ENCODE measurements around the gene NAALADL2. TPM values are rescaled to one million over a fixed set of nuclear protein-coding genes. Genes with fewer than 3 reads are reported as not detected.

NAALADL2 gene
- total RNA-seq, 1 donor from 2014 or later = 12.5 TPM

- Histone ChIP-seq H3K27me3 (no peaks in the 10 kb centered on the region), H3K36me3 (no peaks in the 10 kb centered on the region), H3K27ac (no peak overlapping the region), H3K4me3 (no peak overlapping the region), H3K4me1 (peaks cover 8% of the 10 kb centered on the region), H3K9me3 (no peaks in the 10 kb centered on the region)
- intact Hi-C loops (cut with DNase I) = no loop called here
- no peak for TF ChIP-seq CTCF (IDR thresholded peaks at IDR 0.05)
- no peak for TF ChIP-seq POLR2A (IDR thresholded peaks at IDR 0.05)
- DNase-seq (ENCODE audit: extremely low spot score in 2 of 2) = no peak
These were observed 93.9 kb downstream of the NAALADL2 start for GRCh38 chr3:174953068-174953467.

- Histone ChIP-seq H3K36me3 (no peaks in the 10 kb centered on the region), H3K4me3 (no peak overlapping the region), H3K27me3 (no peaks in the 10 kb centered on the region), H3K27ac (no peak overlapping the region), H3K4me1 (peaks cover 23% of the 10 kb centered on the region), H3K9me3 (no peaks in the 10 kb centered on the region)
- intact Hi-C loops (cut with DNase I) = no loop called here
- no peak for TF ChIP-seq POLR2A (IDR thresholded peaks at IDR 0.05)
- no peak for TF ChIP-seq CTCF (IDR thresholded peaks at IDR 0.05)
- TF ChIP-seq POLR2AphosphoS5 (IDR thresholded peaks at IDR 0.05; ENCODE audit: insufficient read depth in 1 of 2, low read depth in 1 of 2) = no peak
- DNase-seq (ENCODE audit: extremely low spot score in 2 of 2) = no peak
These were observed 96.4 kb downstream of the NAALADL2 start for GRCh38 chr3:174955513-174956016.

GRCh38 chr3:174957081-174957480 is 97.9 kb downstream of the NAALADL2 start:
- Histone ChIP-seq H3K27me3 (no peaks in the 10 kb centered on the region), H3K9me3 (no peaks in the 10 kb centered on the region), H3K27ac (no peak overlapping the region), H3K4me1 (peaks cover 23% of the 10 kb centered on the region), H3K4me3 (no peak overlapping the region), H3K36me3 (no peaks in the 10 kb centered on the region)
- no peak for DNase-seq (ENCODE audit: extremely low spot score in 2 of 2)
- no peak for TF ChIP-seq CTCF (IDR thresholded peaks at IDR 0.05)
- no peak for TF ChIP-seq POLR2AphosphoS5 (IDR thresholded peaks at IDR 0.05; ENCODE audit: insufficient read depth in 1 of 2, low read depth in 1 of 2)
- no peak for TF ChIP-seq POLR2A (IDR thresholded peaks at IDR 0.05)
- intact Hi-C loops (cut with DNase I) = no loop called here

- Histone ChIP-seq H3K27ac (no peak overlapping the region), H3K4me1 (peaks cover 23% of the 10 kb centered on the region), H3K4me3 (no peak overlapping the region), H3K27me3 (no peaks in the 10 kb centered on the region), H3K9me3 (no peaks in the 10 kb centered on the region), H3K36me3 (no peaks in the 10 kb centered on the region)
- intact Hi-C loops (cut with DNase I) = no loop called here
- TF ChIP-seq CTCF (IDR thresholded peaks at IDR 0.05) (no peak), POLR2AphosphoS5 (IDR thresholded peaks at IDR 0.05; ENCODE audit: insufficient read depth in 1 of 2, low read depth in 1 of 2) (no peak), POLR2A (IDR thresholded peaks at IDR 0.05) (no peak)
- DNase-seq (ENCODE audit: extremely low spot score in 2 of 2) = no peak
These were observed 98.4 kb downstream of the NAALADL2 start for GRCh38 chr3:174957551-174958001.

GRCh38 chr3:174958671-174959328 is 99.7 kb downstream of the NAALADL2 start:
- TF ChIP-seq POLR2A (IDR thresholded peaks at IDR 0.05) (no peak), CTCF (IDR thresholded peaks at IDR 0.05) (no peak), POLR2AphosphoS5 (IDR thresholded peaks at IDR 0.05; ENCODE audit: insufficient read depth in 1 of 2, low read depth in 1 of 2) (no peak)
- no peaks in the 10 kb centered on the region for H3K9me3 ChIP-seq
- no peaks in the 10 kb centered on the region for H3K36me3 ChIP-seq
- peaks cover 23% of the 10 kb centered on the region for H3K4me1 ChIP-seq
- no peak for DNase-seq (ENCODE audit: extremely low spot score in 2 of 2)
- intact Hi-C loops (cut with DNase I) = no loop called here
- H3K4me3 ChIP-seq = no peak overlapping the region
- no peak overlapping the region for H3K27ac ChIP-seq
- no peaks in the 10 kb centered on the region for H3K27me3 ChIP-seq

Data from vagina (tissue), 2 donors.